ENCODE results near the gene CPD.

DNA sequence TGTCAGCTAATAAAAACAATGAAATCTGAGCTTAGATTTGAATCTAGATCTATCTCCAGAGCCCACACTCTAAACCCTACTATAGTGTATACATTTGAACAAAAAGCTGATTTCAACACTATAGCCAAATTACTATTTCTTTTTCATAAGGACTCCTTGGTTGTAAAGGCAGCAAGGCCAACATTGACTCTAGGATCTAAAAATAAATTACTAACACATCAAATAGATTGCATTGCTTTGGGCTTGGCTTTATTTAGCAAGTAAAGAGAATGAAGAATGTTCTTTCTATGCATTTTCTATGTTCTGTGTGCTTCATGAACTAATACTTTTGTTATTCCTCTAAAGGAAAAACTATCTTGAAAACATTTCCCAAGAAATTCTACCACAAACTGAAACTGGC, 103.8 kb downstream of the CPD start:
- TF ChIP-seq, protein P1, sequence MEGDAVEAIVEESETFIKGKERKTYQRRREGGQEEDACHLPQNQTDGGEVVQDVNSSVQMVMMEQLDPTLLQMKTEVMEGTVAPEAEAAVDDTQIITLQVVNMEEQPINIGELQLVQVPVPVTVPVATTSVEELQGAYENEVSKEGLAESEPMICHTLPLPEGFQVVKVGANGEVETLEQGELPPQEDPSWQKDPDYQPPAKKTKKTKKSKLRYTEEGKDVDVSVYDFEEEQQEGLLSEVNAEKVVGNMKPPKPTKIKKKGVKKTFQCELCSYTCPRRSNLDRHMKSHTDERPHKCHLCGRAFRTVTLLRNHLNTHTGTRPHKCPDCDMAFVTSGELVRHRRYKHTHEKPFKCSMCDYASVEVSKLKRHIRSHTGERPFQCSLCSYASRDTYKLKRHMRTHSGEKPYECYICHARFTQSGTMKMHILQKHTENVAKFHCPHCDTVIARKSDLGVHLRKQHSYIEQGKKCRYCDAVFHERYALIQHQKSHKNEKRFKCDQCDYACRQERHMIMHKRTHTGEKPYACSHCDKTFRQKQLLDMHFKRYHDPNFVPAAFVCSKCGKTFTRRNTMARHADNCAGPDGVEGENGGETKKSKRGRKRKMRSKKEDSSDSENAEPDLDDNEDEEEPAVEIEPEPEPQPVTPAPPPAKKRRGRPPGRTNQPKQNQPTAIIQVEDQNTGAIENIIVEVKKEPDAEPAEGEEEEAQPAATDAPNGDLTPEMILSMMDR (IDR thresholded peaks at IDR 0.05; ENCODE audit: insufficient read depth, low read depth, low read length): no peak
- TF ChIP-seq EZH2 (IDR thresholded peaks at IDR 0.05; ENCODE audit: insufficient read depth, low read length): no peak

All from astrocyte (in vitro differentiated cells and primary cell).